H1 (cell line): ENCODE data around the gene NKX2-8. TPM values are rescaled to one million over a fixed set of nuclear protein-coding genes. Genes with fewer than 3 reads are reported as not detected.

ENCODE experiments used
- CTCF ChIA-PET: fragments of 300-600 bp; sonication (Branson Sonifier 250); formaldehyde crosslinking; loops from one replicate; lab custom pipeline; 2021; ENCODE audit not compliant: partially characterized antibody; lab: Charles Lee
- POLR2A ChIA-PET: fragments of 300-600 bp; sonication (Branson Sonifier 250); formaldehyde crosslinking; loops from one replicate; lab custom pipeline; 2021; ENCODE audit warnings: inconsistent platforms; ENCODE audit not compliant: partially characterized antibody; lab: Charles Lee
- DNase-seq, 2 experiments: peaks; one replicate each; pipeline versions ENCODE4 v3.0.0 to v3.0.0-alpha.2; 2010 to 2022; ENCODE audit warnings: low spot score in 2 of 2, low read depth in 1 of 2, mixed read lengths in 1 of 2
- FAIRE-seq: peaks from 2 replicates; lab custom pipeline; 2011; peaks lifted over from hg19 to GRCh38; lab: Jason Lieb, UNC
- H2AFZ ChIP-seq: 2 replicates; pipeline ENCODE4 v1.8.1; 2012; ENCODE audit warnings: low read length, inconsistent platforms
- H2AK5ac ChIP-seq: 2 replicates; pipeline ENCODE4 v1.6.1; 2013; ENCODE audit warnings: low read depth, low read length
- H2BK120ac ChIP-seq: replicated peaks from 2 replicates; pipeline ENCODE3; 2013; ENCODE audit warnings: low read depth, low read length, inconsistent platforms
- H2BK12ac ChIP-seq: 2 replicates; pipeline ENCODE4 v1.6.1; 2013; ENCODE audit warnings: low read depth, low read length
- H2BK15ac ChIP-seq: 2 replicates; pipeline ENCODE4 v1.6.1; 2013; ENCODE audit warnings: low read length
- H2BK20ac ChIP-seq: 2 replicates; pipeline ENCODE4 v1.6.1; 2013; ENCODE audit warnings: low read length
- H2BK5ac ChIP-seq: 2 replicates; pipeline ENCODE4 v1.6.1; 2013; ENCODE audit warnings: low read depth, low read length
- H3K14ac ChIP-seq: 2 replicates; pipeline ENCODE4 v1.6.1; 2013; ENCODE audit warnings: inconsistent platforms; ENCODE audit not compliant: insufficient read length
- H3K18ac ChIP-seq: 2 replicates; pipeline ENCODE4 v1.6.1; 2013; ENCODE audit warnings: low read length; ENCODE audit errors: extremely low read depth
- H3K23ac ChIP-seq: 2 replicates; pipeline ENCODE4 v1.6.1; 2013; ENCODE audit warnings: inconsistent platforms; ENCODE audit not compliant: insufficient read length
- H3K23me2 ChIP-seq: 2 replicates; pipeline ENCODE4 v1.6.1; 2013; ENCODE audit warnings: low read depth, low read length
- H3K27ac ChIP-seq: 2 replicates; pipeline ENCODE4 v1.6.1; 2011; ENCODE audit warnings: low read depth, low read length, inconsistent platforms
- H3K27me3 ChIP-seq, 4 experiments: replicated peaks in 1 of 4; 1 replicate in 1 of 4; 2 replicates in 3 of 4; pipeline versions ENCODE4 v1.6.1 to v1.8.1; 2011 to 2013; ENCODE audit warnings: low read length in 3 of 4, mild to moderate bottlenecking in 3 of 4, inconsistent platforms in 2 of 4, mixed read lengths in 2 of 4, moderate library complexity in 1 of 4; ENCODE audit not compliant: control insufficient read depth in 3 of 4, insufficient read depth in 3 of 4; ENCODE audit errors: extremely low read depth in 1 of 4
- H3K36me3 ChIP-seq, 4 experiments: 2 replicates each; pipeline versions ENCODE4 v1.6.1 to v1.8.1; 2011 to 2013; ENCODE audit warnings: mild to moderate bottlenecking in 4 of 4, low read length in 3 of 4, moderate library complexity in 2 of 4, control low read depth in 1 of 4, inconsistent platforms in 1 of 4; ENCODE audit not compliant: insufficient read depth in 4 of 4, control insufficient read depth in 2 of 4
- H3K4ac ChIP-seq: replicated peaks from 2 replicates; pipeline ENCODE3; 2013; ENCODE audit warnings: low read length, low read depth, mixed read lengths, inconsistent platforms; ENCODE audit not compliant: insufficient read length
- H3K4me1 ChIP-seq, 4 experiments: replicated peaks in 1 of 4; 1 replicate in 1 of 4; 2 replicates in 3 of 4; pipeline versions ENCODE4 v1.6.1 to v1.8.1; 2011 to 2013; ENCODE audit warnings: low read length in 3 of 4, inconsistent platforms in 2 of 4, mixed read lengths in 1 of 4; ENCODE audit not compliant: insufficient read depth in 4 of 4, control insufficient read depth in 3 of 4
- H3K4me2 ChIP-seq, 2 experiments: 2 replicates each; pipeline versions ENCODE4 v1.6.1 to v1.8.1; 2011 to 2013; ENCODE audit warnings: low read depth in 2 of 2, low read length in 2 of 2, control low read depth in 1 of 2, inconsistent platforms in 1 of 2, mild to moderate bottlenecking in 1 of 2; ENCODE audit not compliant: insufficient read depth in 1 of 2
- H3K4me3 ChIP-seq, 4 experiments: fragments of 200-600, 300-600 bp in 1 of 4; sonication (generic), shearing (Covaris generic), sonication (Bioruptor Twin) in 1 of 4; 2 replicates each; pipeline versions ENCODE4 v1.5.1 to v1.8.1; 2011 to 2016; ENCODE audit warnings: low read length in 4 of 4, low read depth in 3 of 4, control low read depth in 2 of 4, inconsistent platforms in 2 of 4, mild to moderate bottlenecking in 2 of 4, mixed read lengths in 1 of 4, moderate library complexity in 1 of 4; ENCODE audit not compliant: insufficient read depth in 2 of 4; ENCODE audit errors: extremely low read depth in 1 of 4
- H3K56ac ChIP-seq: replicated peaks from 2 replicates; pipeline ENCODE3; 2013; ENCODE audit warnings: low read depth, mild to moderate bottlenecking, mixed read lengths, low read length, inconsistent platforms; ENCODE audit not compliant: insufficient read length
- H3K79me1 ChIP-seq: 2 replicates; pipeline ENCODE4 v1.6.1; 2013; ENCODE audit warnings: low read depth, low read length, control low read depth
- H3K79me2 ChIP-seq, 2 experiments: 2 replicates each; pipeline versions ENCODE4 v1.6.1 to v1.8.1; 2012 to 2013; ENCODE audit warnings: low read length in 2 of 2, mild to moderate bottlenecking in 2 of 2, inconsistent platforms in 1 of 2; ENCODE audit not compliant: insufficient read depth in 2 of 2, control insufficient read depth in 1 of 2
- H3K9ac ChIP-seq, 4 experiments: replicated peaks in 1 of 4; 1 replicate in 1 of 4; 2 replicates in 3 of 4; pipeline versions ENCODE4 v1.6.1 to v1.8.1; 2011 to 2013; ENCODE audit warnings: low read depth in 3 of 4, low read length in 3 of 4, control low read depth in 2 of 4, mild to moderate bottlenecking in 2 of 4, moderate library complexity in 2 of 4, inconsistent platforms in 1 of 4; ENCODE audit errors: extremely low read depth in 1 of 4
- H3K9me3 ChIP-seq, 2 experiments: 2 replicates each; pipeline versions ENCODE4 v1.6.1 to v1.8.1; 2012 to 2013; ENCODE audit warnings: mild to moderate bottlenecking in 2 of 2, moderate library complexity in 2 of 2, control low read depth in 1 of 2, inconsistent platforms in 1 of 2, low read depth in 1 of 2, low read length in 1 of 2, mixed read lengths in 1 of 2; ENCODE audit not compliant: insufficient read depth in 2 of 2
- H4K20me1 ChIP-seq, 2 experiments: replicated peaks in 1 of 2; 2 replicates each; pipeline versions ENCODE3 to v1.8.1; 2011 to 2013; ENCODE audit warnings: inconsistent platforms in 2 of 2, low read length in 2 of 2, mild to moderate bottlenecking in 1 of 2; ENCODE audit not compliant: insufficient read depth in 2 of 2, control insufficient read depth in 1 of 2
- H4K5ac ChIP-seq: 2 replicates; pipeline ENCODE4 v1.6.1; 2013; ENCODE audit warnings: low read length, low read depth, mixed read lengths, inconsistent platforms; ENCODE audit not compliant: insufficient read length
- H4K8ac ChIP-seq: 2 replicates; pipeline ENCODE4 v1.8.0; 2013; ENCODE audit warnings: mild to moderate bottlenecking, moderate library complexity, low read length, inconsistent platforms; ENCODE audit not compliant: insufficient read depth; ENCODE audit errors: extremely low read depth
- H4K91ac ChIP-seq: replicated peaks from 2 replicates; pipeline ENCODE3; 2013; ENCODE audit warnings: low read length, mixed read lengths, inconsistent platforms; ENCODE audit not compliant: insufficient read length
- EZH2 ChIP-seq: fragments of 200-600 bp; sonication (generic); IDR thresholded peaks from 2 replicates; pipeline ENCODE4 v1.7.1; 2012; ENCODE audit warnings: low read depth, mild to moderate bottlenecking, moderate library complexity, low read length, inconsistent platforms; ENCODE audit not compliant: severe bottlenecking
- GABPA ChIP-seq: IDR thresholded peaks from 2 replicates; pipeline ENCODE4 v1.6.1; 2011; ENCODE audit warnings: mild to moderate bottlenecking, low read length, moderate library complexity, borderline replicate concordance; ENCODE audit not compliant: insufficient read depth
- GTF2F1 ChIP-seq: IDR thresholded peaks from 2 replicates; pipeline ENCODE4 v1.6.1; 2012; ENCODE audit warnings: low read depth, low read length, improper control_type of control experiment, borderline replicate concordance
- RNF2 ChIP-seq: fragments of 200-900, 300-1000 bp; sonication (generic); IDR thresholded peaks from 2 replicates; pipeline ENCODE4 v1.7.1; 2016; ENCODE audit warnings: borderline replicate concordance, low read depth, mild to moderate bottlenecking, antibody characterized with exemption, low read length; ENCODE audit not compliant: poor library complexity, severe bottlenecking; ENCODE audit errors: missing control alignments
- SUZ12 ChIP-seq: fragments of 200-600 bp; sonication (generic); IDR thresholded peaks from 2 replicates; pipeline ENCODE4 v1.6.1; 2012; ENCODE audit warnings: mild to moderate bottlenecking, inconsistent platforms, low read length, moderate library complexity, mixed read lengths
- WGBS, 2 experiments: shearing (Covaris generic) in 1 of 2; methylation state at CpG; one replicate each; pipeline versions ENCODE4 v1.1.6 to v1.1.7; 2013 to 2015; ENCODE audit warnings: low lambda C conversion rate in 2 of 2, mixed read lengths in 2 of 2, inconsistent platforms in 1 of 2, low coverage in 1 of 2, missing lambda C conversion rate in 1 of 2; ENCODE audit not compliant: insufficient replicate concordance in 2 of 2, insufficient coverage in 1 of 2, insufficient read length in 1 of 2; ENCODE audit errors: extremely low coverage in 1 of 2, missing lambda C conversion rate in 1 of 2; 5-methylcytosine and 5-hydroxymethylcytosine counted together
- polyA plus RNA-seq, 7 experiments: library from polyadenylated mRNA; depleted of rRNA in 3 of 7; stranded (reverse) in 5 of 7; unstranded in 2 of 7; fragments of >200 nt in 5 of 7; fragments of 200-250 nt in 2 of 7; gene quantifications; 1 replicate in 5 of 7; 2 replicates in 1 of 7; 4 replicates in 1 of 7; pipeline versions ENCODE4 v1.2.1 to v1.2.3, GENCODE V29; 2011 to 2013; ENCODE audit warnings: missing spikeins in 2 of 7, mixed read lengths in 2 of 7
- total RNA-seq: library from RNA; stranded (reverse); fragmentation: NEBNext Ultra II Directional; extraction: Animal tissue kit (Norgen Biotek cat#: 25700); gene quantifications from 2 replicates; pipeline ENCODE4 v1.2.1, GENCODE V29; 2021

Gene NKX2-8
- total and polyA plus RNA-seq, 2 of the 8 experiments (the other 6 are each of a cell fraction or from before 2014, with no cell fraction given), result not detected

DNA sequence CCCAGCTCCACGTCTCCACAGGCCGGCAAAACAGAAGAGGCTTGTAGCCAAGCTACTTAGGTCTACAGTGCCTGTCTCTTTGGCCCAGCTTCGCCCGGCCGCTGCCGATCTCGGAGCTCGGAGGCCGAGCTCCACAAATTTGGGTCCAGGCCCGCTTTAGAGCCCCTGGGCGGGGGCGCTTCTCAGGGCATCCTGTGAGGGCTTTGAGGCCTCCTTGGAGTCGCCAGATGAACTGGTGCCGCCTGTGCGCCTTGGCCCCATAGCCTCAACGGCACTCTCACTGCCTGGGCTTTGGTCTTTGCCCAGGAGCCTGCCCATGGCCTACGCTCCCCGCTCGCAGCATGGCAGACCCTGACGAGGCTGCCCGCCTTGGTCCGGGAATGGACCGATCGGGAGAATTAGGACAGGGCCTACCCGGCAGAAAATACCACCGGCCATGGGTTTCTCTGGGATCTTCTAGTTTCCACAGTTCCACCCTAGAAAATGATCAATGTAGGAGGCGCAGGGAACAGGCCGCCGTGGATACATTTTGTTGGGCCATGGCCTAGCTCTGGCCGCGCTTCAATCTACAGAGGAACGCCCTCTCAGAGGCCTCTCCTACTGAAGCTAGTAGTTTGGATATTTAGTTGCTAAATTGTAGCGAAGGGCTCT lies 953 bp upstream of the NKX2-8 start:
- Histone ChIP-seq H4K20me1 (peaks cover 19 to 21% of the 10 kb centered on the region in 2 experiments), H3K27me3 (peaks cover 85 to 100% (median 94%) of the 10 kb centered on the region in 4 experiments), H3K56ac (peak overlapping the region; percentile 14), H2BK15ac (no peak overlapping the region; the same call in 1 of the 2 replicates), H4K91ac (no peak overlapping the region), H3K18ac (no peak overlapping the region), H2BK20ac (no peak overlapping the region), H3K36me3 (peaks cover 0 to 8% (median 0%) of the 10 kb centered on the region in 4 experiments; a peak in 1 of 8 replicates), H3K4me1 (peaks cover 0 to 21% (median 11%) of the 10 kb centered on the region in 4 experiments; a peak in 5 of 7 replicates), H2BK5ac (no peak overlapping the region), H3K27ac (no peak overlapping the region), H4K5ac (no peak overlapping the region), H3K4me3 (peak overlapping the region in 1 of 4 experiments; percentile 58; a peak in 2 of 8 replicates), H3K14ac (no peak overlapping the region), H3K9ac (no peak overlapping the region), H3K79me1 (no peaks in the 10 kb centered on the region), H2BK120ac (no peak overlapping the region), H3K23ac (no peak overlapping the region), H3K23me2 (peaks cover 5% of the 10 kb centered on the region), H3K4me2 (peak overlapping the region; percentile 48 to 68; a peak in 1 of 4 replicates), H3K79me2 (no peaks in the 10 kb centered on the region), H2AK5ac (no peak overlapping the region), H2BK12ac (0 out of 2 replicates have a peak overlapping the region, but pooled peaks have one; percentile 9), H3K9me3 (no peaks in the 10 kb centered on the region), H4K8ac (no peak overlapping the region), H2AFZ (no peak overlapping the region), H3K4ac (peak overlapping the region; percentile 42)
- DNase-seq (peak in 1 of 2 experiments; percentile 63), FAIRE-seq (no peak)
- ChIA-PET CTCF (interaction anchor here (0.9 to 27.3 kb wide), 15 partner anchors 11 to 84 kb away, joined by 3 to 395 read pairs (median 5); partner anchors contain the start of gene NKX2-1), POLR2A (interaction anchor here (1.0 to 2.0 kb wide), 3 partner anchors 62 to 78 kb away, joined by 4 to 8 read pairs (median 4); partner anchors contain the start of gene PAX9)
- 24% methylated on average over 31 of the region's 33 CpGs; no CpG with 5 or more reads in 1 of the 2 experiments for WGBS, 2 experiments
- TF ChIP-seq GABPA, result 0 out of 2 replicates have a peak, but pooled peaks have one; percentile 14
- TF ChIP-seq RNF2, result peak; percentile 91
- no peak for TF ChIP-seq GTF2F1
- peak; percentile 98 for TF ChIP-seq SUZ12
- peak; percentile 97 for TF ChIP-seq EZH2
